ENCODE results near the gene GALNT5. TPM values are rescaled to one million over a fixed set of nuclear protein-coding genes. Genes with fewer than 3 reads are reported as not detected.
A peak's percentile ranks its signal among the peaks of the same experiment; 100 is the strongest.

GALNT5 gene
- total RNA-seq, 1 donor from 2014 or later = 40.2 TPM

DNA sequence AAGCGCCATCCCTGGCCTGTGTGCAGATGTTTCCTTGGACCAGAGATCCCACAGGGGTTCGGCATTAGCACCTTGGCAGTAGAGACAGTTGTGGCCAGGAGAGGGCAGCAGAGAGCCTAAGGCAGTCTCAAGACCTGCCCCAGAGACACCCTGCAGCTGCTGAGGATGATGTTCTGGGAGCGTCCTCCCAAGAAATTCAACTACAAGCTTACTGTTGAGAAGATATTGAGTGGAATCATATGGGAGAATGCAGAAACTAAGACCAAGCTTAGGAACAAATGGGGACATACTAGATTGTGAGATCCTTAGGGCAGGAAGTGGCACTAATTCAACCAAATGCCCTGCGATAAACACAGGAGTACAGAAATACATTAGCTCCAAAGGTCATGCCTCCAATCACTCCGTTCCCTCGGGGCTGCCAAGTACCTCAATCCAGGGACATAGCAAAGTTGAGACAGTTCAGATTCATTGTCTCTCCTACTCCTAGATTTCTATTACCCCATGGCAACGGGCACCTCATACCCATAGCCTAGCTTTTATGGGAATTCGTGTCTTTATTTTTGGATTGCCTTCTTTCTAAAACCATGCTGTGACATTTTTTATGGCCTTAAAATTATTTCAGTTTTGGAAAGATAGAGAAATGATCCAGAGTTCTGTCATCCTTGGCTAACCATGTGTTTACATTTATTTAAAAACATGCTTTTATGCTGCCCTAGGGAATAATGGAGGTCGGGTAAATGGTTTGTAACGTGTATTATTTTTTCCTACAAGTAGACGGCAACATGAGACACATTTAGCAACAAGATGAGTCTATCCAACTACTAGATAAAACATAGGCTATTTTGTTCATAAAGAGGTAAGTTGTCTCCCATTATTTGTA lies 70.4 kb downstream of the GALNT5 start:
- no peak overlapping the region for H3K4me3 ChIP-seq
- no peaks in the 10 kb centered on the region for H3K4me1 ChIP-seq
- H3K27ac ChIP-seq = no peak overlapping the region
- H3K9me3 ChIP-seq = no peaks in the 10 kb centered on the region
- TF ChIP-seq CTCF (IDR thresholded peaks at IDR 0.05) = peak; percentile 93
- intact Hi-C loops (cut with DNase I) = no loop called here
- peak; percentile 98 for ATAC-seq
- no peaks in the 10 kb centered on the region for H3K27me3 ChIP-seq
- DNase-seq = peak; percentile 84
- no peaks in the 10 kb centered on the region for H3K36me3 ChIP-seq

GRCh38 chr2:157329524-157329923 lies 72.0 kb downstream of the GALNT5 start:
- Histone ChIP-seq H3K9me3 (no peaks in the 10 kb centered on the region), H3K4me3 (no peak overlapping the region), H3K4me1 (no peaks in the 10 kb centered on the region), H3K27ac (no peak overlapping the region), H3K36me3 (no peaks in the 10 kb centered on the region), H3K27me3 (no peaks in the 10 kb centered on the region)
- DNase-seq = no peak
- intact Hi-C loops (cut with DNase I) = no loop called here
- TF ChIP-seq CTCF (IDR thresholded peaks at IDR 0.05) = no peak
- peak; percentile 59 for ATAC-seq

- intact Hi-C loops (cut with DNase I) = no loop called here
- DNase-seq (no peak), ATAC-seq (no peak)
- no peak overlapping the region for H3K4me3 ChIP-seq
- H3K9me3 ChIP-seq = no peaks in the 10 kb centered on the region
- no peak overlapping the region for H3K27ac ChIP-seq
- no peaks in the 10 kb centered on the region for H3K4me1 ChIP-seq
- H3K36me3 ChIP-seq = no peaks in the 10 kb centered on the region
- no peak for TF ChIP-seq CTCF (IDR thresholded peaks at IDR 0.05)
- H3K27me3 ChIP-seq = no peaks in the 10 kb centered on the region
Observed at GRCh38 chr2:157333304-157334047, 76.0 kb downstream of the GALNT5 start.

GRCh38 chr2:157334335-157334734 lies 76.8 kb downstream of the GALNT5 start:
- no peaks in the 10 kb centered on the region for H3K9me3 ChIP-seq
- no peaks in the 10 kb centered on the region for H3K27me3 ChIP-seq
- DNase-seq = no peak
- no peaks in the 10 kb centered on the region for H3K36me3 ChIP-seq
- ATAC-seq = no peak
- no peak overlapping the region for H3K27ac ChIP-seq
- no peaks in the 10 kb centered on the region for H3K4me1 ChIP-seq
- no peak for TF ChIP-seq CTCF (IDR thresholded peaks at IDR 0.05)
- no peak overlapping the region for H3K4me3 ChIP-seq
- intact Hi-C loops (cut with DNase I) = no loop called here

DNA sequence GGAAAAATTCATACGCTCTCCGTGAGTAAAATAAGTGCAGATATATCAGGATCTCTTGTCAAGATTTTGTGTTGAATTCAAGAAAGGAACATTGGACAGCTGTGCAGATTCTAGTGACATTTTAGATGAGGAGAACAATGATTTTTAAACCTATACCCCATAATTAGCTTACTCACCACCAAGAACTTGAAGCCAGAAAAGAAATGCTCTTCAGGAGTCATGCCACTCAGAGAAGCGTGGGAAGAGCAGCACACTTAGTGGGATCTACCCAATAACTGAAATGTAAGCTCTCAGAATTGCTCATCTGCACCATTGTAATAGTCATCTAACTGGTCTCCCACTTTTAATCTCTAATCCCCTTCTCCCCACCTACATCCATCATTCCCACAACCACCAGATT lies 77.3 kb downstream of the GALNT5 start:
- ATAC-seq (no peak), DNase-seq (no peak)
- Histone ChIP-seq H3K9me3 (no peaks in the 10 kb centered on the region), H3K4me1 (no peaks in the 10 kb centered on the region), H3K36me3 (no peaks in the 10 kb centered on the region), H3K27me3 (no peaks in the 10 kb centered on the region), H3K27ac (no peak overlapping the region), H3K4me3 (no peak overlapping the region)
- no peak for TF ChIP-seq CTCF (IDR thresholded peaks at IDR 0.05)
- intact Hi-C loops (cut with DNase I) = no loop called here
